CD4-positive, alpha-beta T cell treated with Interleukin-6 for 4 hours (primary cell): ENCODE results near the gene SOS1.

Source experiments
- DNase-seq: peaks from one replicate; pipeline ENCODE4 v3.0.0-alpha.2; 2020; ENCODE audit warnings: mixed read lengths

SOS1 gene

GRCh38 chr2:39022642-39023235, 98.1 kb downstream of the SOS1 start:
- DNase-seq, result no peak

- DNase-seq, result no peak
These were observed 100.5 kb downstream of the SOS1 start for GRCh38 chr2:39020383-39020782.

GRCh38 chr2:39018638-39019037, 102.2 kb downstream of the SOS1 start:
- DNase-seq, result no peak

- no peak for DNase-seq
These were observed 103.5 kb downstream of the SOS1 start for GRCh38 chr2:39017334-39017733.

- no peak for DNase-seq
These were observed 105.4 kb downstream of the SOS1 start for GRCh38 chr2:39015424-39015823.

- no peak for DNase-seq
These were observed 107.0 kb downstream of the SOS1 start for GRCh38 chr2:39013871-39014270.

GRCh38 chr2:39008665-39009064, 112.2 kb downstream of the SOS1 start:
- no peak for DNase-seq

- no peak for DNase-seq
These were observed 112.9 kb downstream of the SOS1 start for GRCh38 chr2:39007875-39008504.

GRCh38 chr2:39000552-39000951, 120.3 kb downstream of the SOS1 start:
- no peak for DNase-seq

- no peak for DNase-seq
These were observed 123.1 kb downstream of the SOS1 start for GRCh38 chr2:38997781-38998180.

GRCh38 chr2:38991899-38992298, 129.0 kb downstream of the SOS1 start:
- DNase-seq, result no peak

GRCh38 chr2:38988716-38989115, 132.1 kb downstream of the SOS1 start:
- no peak for DNase-seq

GRCh38 chr2:38982498-38982897, 138.4 kb downstream of the SOS1 start:
- DNase-seq, result no peak

- DNase-seq, result no peak
These were observed 139.0 kb downstream of the SOS1 start for GRCh38 chr2:38981670-38982357.

GRCh38 chr2:38981003-38981669, 139.7 kb downstream of the SOS1 start:
- DNase-seq, result no peak

- DNase-seq, result no peak
These were observed 141.9 kb downstream of the SOS1 start for GRCh38 chr2:38978908-38979307.

- no peak for DNase-seq
These were observed 142.5 kb downstream of the SOS1 start for GRCh38 chr2:38978296-38978903.

- no peak for DNase-seq
These were observed 143.8 kb downstream of the SOS1 start for GRCh38 chr2:38977047-38977446.

- no peak for DNase-seq
These were observed 145.8 kb downstream of the SOS1 start for GRCh38 chr2:38975042-38975441.

GRCh38 chr2:38973266-38973665, 147.6 kb downstream of the SOS1 start:
- no peak for DNase-seq

GRCh38 chr2:38971377-38971776, 149.5 kb downstream of the SOS1 start:
- DNase-seq, result no peak

GRCh38 chr2:38968021-38968420, 152.8 kb downstream of the SOS1 start:
- DNase-seq, result no peak

- DNase-seq, result no peak
These were observed 154.2 kb downstream of the SOS1 start for GRCh38 chr2:38966678-38967077.
